ENCODE data around the gene SMPD3.

The SMPD3 gene

DNA sequence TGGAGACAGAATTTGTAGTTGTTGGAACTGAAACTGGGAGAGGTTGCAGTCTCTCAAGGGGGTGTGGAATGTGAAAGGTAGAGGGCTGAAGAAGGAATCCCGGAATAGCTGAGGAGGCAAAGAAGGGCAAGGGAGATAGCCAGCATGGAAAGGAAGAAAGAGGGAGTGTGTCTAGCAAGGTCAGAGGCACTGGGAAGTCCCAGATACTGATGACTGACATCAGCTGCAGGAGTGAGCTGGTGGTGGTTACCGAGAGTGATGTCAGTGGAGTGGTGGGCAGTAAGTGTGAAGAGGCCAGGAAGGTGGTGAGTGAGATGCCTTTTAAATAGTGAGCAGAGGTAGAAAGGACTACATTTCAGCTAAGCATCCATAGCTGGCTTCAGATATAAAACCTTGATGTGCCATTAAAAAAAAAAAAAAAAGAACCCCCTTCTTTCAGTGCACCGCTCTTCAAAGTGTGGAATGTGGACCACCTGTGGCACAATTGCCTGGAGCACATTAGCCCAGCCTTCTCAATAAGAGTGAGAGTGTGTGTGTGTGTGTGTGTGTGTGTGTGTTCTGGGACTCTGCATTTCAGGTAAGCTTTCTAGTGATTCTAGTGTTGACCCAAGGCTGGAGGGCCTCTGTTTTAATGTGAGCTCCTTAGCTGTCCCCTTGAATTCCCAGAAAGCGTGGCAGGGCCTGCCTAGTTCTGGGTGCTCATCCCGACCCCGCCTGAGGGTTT lies 129.0 kb downstream of the SMPD3 start:
- no peak for DNase-seq

- no peak for DNase-seq
Measured at GRCh38 chr16:68313116-68313515, 135.2 kb downstream of the SMPD3 start.

- peak; percentile 96 for DNase-seq
Measured at GRCh38 chr16:68310774-68311511, 137.4 kb downstream of the SMPD3 start, which contains the start of the genes PRMT7 and SLC7A6OS. Gene PRMT7, plus strand, starts transcription at chr16:68311019. Its CDS starts 4,961 bp downstream, at chr16:68315980. Gene SLC7A6OS, minus strand, starts transcription at chr16:68310946. Its CDS starts 20 bp downstream, at chr16:68310926.

DNA sequence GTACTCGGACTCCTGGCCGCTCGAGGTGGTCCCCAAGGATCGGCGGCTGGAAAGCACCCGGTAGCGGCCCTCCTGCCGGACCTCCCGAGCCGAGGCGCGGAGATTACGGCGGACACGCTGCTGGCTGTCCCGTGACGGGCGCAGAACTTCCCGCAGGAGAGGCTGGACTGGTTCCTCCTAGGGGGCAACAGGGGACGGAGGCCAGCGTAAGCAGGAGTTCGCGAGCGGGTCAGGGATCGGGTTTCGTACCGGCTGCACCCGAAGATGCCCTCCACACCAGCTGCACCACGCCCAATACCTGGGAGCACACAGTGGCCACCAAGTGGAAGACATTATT lies 137.9 kb downstream of the SMPD3 start:
- no peak for DNase-seq

- no peak for DNase-seq
Measured at GRCh38 chr16:68309799-68310198, 138.5 kb downstream of the SMPD3 start.
